Measurements from ENCODE around the gene GLT8D1.
"Not testable (repeated sequence)": the region's sequence is repeated elsewhere in the genome, so short reads cannot be mapped to it uniquely, and the experiment has no call there.

GLT8D1 gene

GRCh38 chr3:52739730-52740129 lies 34.1 kb upstream of the GLT8D1 start:
- no peak for DNase-seq (ENCODE audit: low read depth)
- TF ChIP-seq, protein P1, sequence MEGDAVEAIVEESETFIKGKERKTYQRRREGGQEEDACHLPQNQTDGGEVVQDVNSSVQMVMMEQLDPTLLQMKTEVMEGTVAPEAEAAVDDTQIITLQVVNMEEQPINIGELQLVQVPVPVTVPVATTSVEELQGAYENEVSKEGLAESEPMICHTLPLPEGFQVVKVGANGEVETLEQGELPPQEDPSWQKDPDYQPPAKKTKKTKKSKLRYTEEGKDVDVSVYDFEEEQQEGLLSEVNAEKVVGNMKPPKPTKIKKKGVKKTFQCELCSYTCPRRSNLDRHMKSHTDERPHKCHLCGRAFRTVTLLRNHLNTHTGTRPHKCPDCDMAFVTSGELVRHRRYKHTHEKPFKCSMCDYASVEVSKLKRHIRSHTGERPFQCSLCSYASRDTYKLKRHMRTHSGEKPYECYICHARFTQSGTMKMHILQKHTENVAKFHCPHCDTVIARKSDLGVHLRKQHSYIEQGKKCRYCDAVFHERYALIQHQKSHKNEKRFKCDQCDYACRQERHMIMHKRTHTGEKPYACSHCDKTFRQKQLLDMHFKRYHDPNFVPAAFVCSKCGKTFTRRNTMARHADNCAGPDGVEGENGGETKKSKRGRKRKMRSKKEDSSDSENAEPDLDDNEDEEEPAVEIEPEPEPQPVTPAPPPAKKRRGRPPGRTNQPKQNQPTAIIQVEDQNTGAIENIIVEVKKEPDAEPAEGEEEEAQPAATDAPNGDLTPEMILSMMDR (IDR thresholded peaks at IDR 0.05; ENCODE audit: low read length, missing control alignments) = no peak

GRCh38 chr3:52733256-52733891 lies 27.8 kb upstream of the GLT8D1 start:
- H3K4me3 ChIP-seq (replicated peaks; ENCODE audit: low read depth, low read length) = no peak overlapping the region
- no peak for DNase-seq (ENCODE audit: low read depth)

More at GRCh38 chr3:52739730-52740129, 34.1 kb upstream of the GLT8D1 start:
- no peak overlapping the region for H3K4me3 ChIP-seq (replicated peaks; ENCODE audit: low read depth, low read length)

GRCh38 chr3:52731590-52731989 lies 26.0 kb upstream of the GLT8D1 start:
- no peak overlapping the region for H3K4me3 ChIP-seq (replicated peaks; ENCODE audit: low read depth, low read length)
- TF ChIP-seq, protein P1 (IDR thresholded peaks at IDR 0.05; ENCODE audit: low read length, missing control alignments) = no peak

More at GRCh38 chr3:52733256-52733891, 27.8 kb upstream of the GLT8D1 start:
- TF ChIP-seq, protein P1 (IDR thresholded peaks at IDR 0.05; ENCODE audit: low read length, missing control alignments) = no peak

GRCh38 chr3:52730681-52731080 lies 25.1 kb upstream of the GLT8D1 start:
- TF ChIP-seq, protein P1 (IDR thresholded peaks at IDR 0.05; ENCODE audit: low read length, missing control alignments) = no peak
- DNase-seq (ENCODE audit: low read depth) = peak; percentile 57
- no peak overlapping the region for H3K4me3 ChIP-seq (replicated peaks; ENCODE audit: low read depth, low read length)

More at GRCh38 chr3:52731590-52731989, 26.0 kb upstream of the GLT8D1 start:
- no peak for DNase-seq (ENCODE audit: low read depth)

DNA sequence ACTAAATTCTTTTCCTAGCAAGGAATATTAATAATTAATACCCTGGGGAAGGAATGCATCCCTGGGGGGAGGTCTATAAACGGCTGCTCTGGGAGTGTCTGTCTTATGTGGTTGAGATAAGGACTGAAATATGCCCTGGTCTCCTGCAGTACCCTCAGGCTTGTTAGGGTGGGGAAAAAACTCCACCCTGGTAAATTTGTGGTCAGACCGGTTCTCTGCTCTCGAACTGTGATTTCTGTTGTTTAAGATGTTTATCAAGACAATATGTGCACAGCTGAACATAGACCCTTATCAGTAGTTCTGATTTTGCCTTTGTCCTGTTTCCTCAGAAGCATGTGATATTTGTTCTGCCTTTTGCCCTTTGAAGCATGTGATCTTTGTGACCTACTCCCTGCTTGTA lies 23.2 kb upstream of the GLT8D1 start:
- DNase-seq (ENCODE audit: low read depth); H3K4me3 ChIP-seq (replicated peaks; ENCODE audit: low read depth, low read length): not testable (repeated sequence)

GRCh38 chr3:52724511-52724910 lies 18.9 kb upstream of the GLT8D1 start:
- no peak overlapping the region for H3K4me3 ChIP-seq (replicated peaks; ENCODE audit: low read depth, low read length)
- DNase-seq (ENCODE audit: low read depth) = no peak
- TF ChIP-seq, protein P1 (IDR thresholded peaks at IDR 0.05; ENCODE audit: low read length, missing control alignments) = no peak

DNA sequence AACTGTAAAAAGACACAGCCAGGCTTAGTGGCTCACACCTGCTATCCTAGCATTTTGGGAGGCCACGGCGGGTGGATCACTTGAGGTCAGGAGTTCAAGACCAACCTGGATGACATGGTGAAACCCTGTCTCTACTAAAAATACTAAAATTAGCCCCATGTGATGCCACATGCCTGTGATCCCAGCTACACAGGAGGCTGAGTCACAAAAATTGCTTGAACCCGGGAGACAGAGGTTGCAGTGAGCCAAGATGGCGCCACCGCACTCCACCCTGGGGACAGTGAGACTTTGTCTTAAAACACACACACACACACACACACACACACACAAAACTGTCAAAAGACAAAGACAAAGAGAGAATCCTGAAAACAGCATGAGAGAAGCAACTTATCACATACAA lies 18.3 kb upstream of the GLT8D1 start:
- H3K4me3 ChIP-seq (replicated peaks; ENCODE audit: low read depth, low read length) = no peak overlapping the region
- no peak for DNase-seq (ENCODE audit: low read depth)
- TF ChIP-seq, protein P1 (IDR thresholded peaks at IDR 0.05; ENCODE audit: low read length, missing control alignments) = no peak

Measured in fibroblast of pulmonary artery (primary cell).